Keratinocyte (primary cell): ENCODE results near the gene RSL24D1.

Experiments used
- EZH2 ChIP-seq: IDR thresholded peaks from one replicate; pipeline ENCODE4 v1.6.1; 2012; ENCODE audit warnings: inconsistent platforms, mild to moderate bottlenecking, low read length, moderate library complexity
- TF ChIP-seq, protein P1 (sequence below), 3 experiments: IDR thresholded peaks in 1 of 3; conservative IDR thresholded peaks in 1 of 3; optimal IDR thresholded peaks in 1 of 3; 2 replicates in 2 of 3; 3 replicates in 1 of 3; pipeline versions ENCODE3 to v1.5.1; 2011; ENCODE audit warnings: low read length in 3 of 3, mild to moderate bottlenecking in 3 of 3, moderate library complexity in 2 of 3, control low read depth in 1 of 3, inconsistent platforms in 1 of 3; ENCODE audit not compliant: insufficient read depth in 2 of 3; ENCODE audit errors: extremely low read depth in 1 of 3

DNA sequence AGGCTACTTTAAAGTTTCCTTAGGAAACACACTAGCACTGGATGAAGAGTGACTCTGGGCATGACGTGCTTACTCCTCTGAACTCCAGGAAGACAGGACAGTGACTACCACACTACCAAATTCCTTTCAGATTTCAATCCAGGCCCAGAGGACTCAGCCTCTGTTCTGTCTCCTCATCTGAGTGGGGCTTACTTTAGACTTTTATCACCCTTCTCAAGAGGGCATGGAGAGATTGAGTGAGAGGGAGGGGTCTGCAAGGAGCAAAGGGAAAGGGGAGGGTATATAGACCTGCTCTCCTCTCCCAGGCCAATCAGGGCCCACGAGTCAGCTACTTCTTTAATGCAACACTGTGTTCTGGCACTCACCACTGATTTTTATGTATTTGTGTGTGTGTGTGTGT, 29.4 kb upstream of the RSL24D1 start:
- TF ChIP-seq, protein P1, sequence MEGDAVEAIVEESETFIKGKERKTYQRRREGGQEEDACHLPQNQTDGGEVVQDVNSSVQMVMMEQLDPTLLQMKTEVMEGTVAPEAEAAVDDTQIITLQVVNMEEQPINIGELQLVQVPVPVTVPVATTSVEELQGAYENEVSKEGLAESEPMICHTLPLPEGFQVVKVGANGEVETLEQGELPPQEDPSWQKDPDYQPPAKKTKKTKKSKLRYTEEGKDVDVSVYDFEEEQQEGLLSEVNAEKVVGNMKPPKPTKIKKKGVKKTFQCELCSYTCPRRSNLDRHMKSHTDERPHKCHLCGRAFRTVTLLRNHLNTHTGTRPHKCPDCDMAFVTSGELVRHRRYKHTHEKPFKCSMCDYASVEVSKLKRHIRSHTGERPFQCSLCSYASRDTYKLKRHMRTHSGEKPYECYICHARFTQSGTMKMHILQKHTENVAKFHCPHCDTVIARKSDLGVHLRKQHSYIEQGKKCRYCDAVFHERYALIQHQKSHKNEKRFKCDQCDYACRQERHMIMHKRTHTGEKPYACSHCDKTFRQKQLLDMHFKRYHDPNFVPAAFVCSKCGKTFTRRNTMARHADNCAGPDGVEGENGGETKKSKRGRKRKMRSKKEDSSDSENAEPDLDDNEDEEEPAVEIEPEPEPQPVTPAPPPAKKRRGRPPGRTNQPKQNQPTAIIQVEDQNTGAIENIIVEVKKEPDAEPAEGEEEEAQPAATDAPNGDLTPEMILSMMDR (optimal IDR thresholded peaks at IDR 0.05 in 1 of 3, IDR thresholded peaks at IDR 0.05 in 1 of 3, conservative IDR thresholded peaks at IDR 0.05 in 1 of 3; ENCODE audit: extremely low read depth in 1 of 3, insufficient read depth in 2 of 3, low read length in 3 of 3), result no peak
- no peak for TF ChIP-seq EZH2
